ENCODE data around the gene RIN3.

DNA sequence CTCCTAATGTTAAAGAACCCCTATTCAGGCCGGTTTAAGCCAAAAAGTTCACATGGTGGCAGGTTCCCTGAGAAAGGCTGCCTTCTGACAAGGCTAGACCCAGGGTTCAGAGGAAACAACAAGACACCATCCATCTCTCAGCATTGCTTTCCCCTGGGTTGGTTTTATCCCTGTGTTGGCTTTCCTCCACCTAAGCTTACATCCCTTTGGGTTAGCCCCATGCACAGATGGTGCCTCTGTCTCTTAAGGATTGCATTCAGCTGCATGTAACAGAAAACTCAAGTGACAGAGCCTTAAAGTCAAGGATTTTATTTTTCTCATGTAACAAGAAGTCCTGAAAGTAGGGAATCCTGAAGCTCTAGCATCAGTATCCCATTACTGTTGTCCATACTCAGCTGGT, 42.8 kb upstream of the RIN3 start:
- no peak for TF ChIP-seq POLR2A (IDR thresholded peaks at IDR 0.05; ENCODE audit: low read depth, low read length)
- TF ChIP-seq, protein P1, sequence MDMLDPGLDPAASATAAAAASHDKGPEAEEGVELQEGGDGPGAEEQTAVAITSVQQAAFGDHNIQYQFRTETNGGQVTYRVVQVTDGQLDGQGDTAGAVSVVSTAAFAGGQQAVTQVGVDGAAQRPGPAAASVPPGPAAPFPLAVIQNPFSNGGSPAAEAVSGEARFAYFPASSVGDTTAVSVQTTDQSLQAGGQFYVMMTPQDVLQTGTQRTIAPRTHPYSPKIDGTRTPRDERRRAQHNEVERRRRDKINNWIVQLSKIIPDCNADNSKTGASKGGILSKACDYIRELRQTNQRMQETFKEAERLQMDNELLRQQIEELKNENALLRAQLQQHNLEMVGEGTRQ (IDR thresholded peaks at IDR 0.05; ENCODE audit: borderline replicate concordance, low read depth, low read length): no peak
- TF ChIP-seq CREM (IDR thresholded peaks at IDR 0.05; ENCODE audit: low read depth): no peak
